CD4-positive, alpha-beta T cell treated with Interleukin-4 for 1 hour (primary cell): ENCODE results near the gene MYH16.
"Not testable (repeated sequence)": the region's sequence is repeated elsewhere in the genome, so short reads cannot be mapped to it uniquely, and the experiment has no call there.

Experiments used
- DNase-seq, 2 donors: peaks; one replicate each; pipeline ENCODE4 v3.0.0-alpha.2; 2020 to 2022

MYH16 gene

GRCh38 chr7:99358521-99358920, 85.9 kb downstream of the MYH16 start:
- not testable (repeated sequence) for DNase-seq

GRCh38 chr7:99359465-99360154, 87.0 kb downstream of the MYH16 start:
- DNase-seq = no peak
